H9 (cell line): ENCODE results near the gene LMTK3. TPM values are rescaled to one million over a fixed set of nuclear protein-coding genes. Genes with fewer than 3 reads are reported as not detected.

ENCODE experiments used
- DNase-seq: peaks from one replicate; pipeline ENCODE4 v3.0.0-alpha.2; 2017
- H2AFZ ChIP-seq: one replicate; pipeline ENCODE4 v1.6.1; 2013; ENCODE audit warnings: mild to moderate bottlenecking, low read length, control low read depth, moderate library complexity
- H2AK5ac ChIP-seq: 2 replicates; pipeline ENCODE4 v1.6.1; 2013; ENCODE audit warnings: low read length, control low read depth, mixed read lengths; ENCODE audit not compliant: insufficient read length
- H2BK120ac ChIP-seq: one replicate; pipeline ENCODE4 v1.6.1; 2013; ENCODE audit warnings: low read depth, mild to moderate bottlenecking, low read length, control low read depth, inconsistent platforms; ENCODE audit not compliant: poor library complexity, severe bottlenecking
- H2BK12ac ChIP-seq: 2 replicates; pipeline ENCODE4 v1.6.1; 2013; ENCODE audit warnings: low read length, control low read depth, mixed read lengths, low read depth; ENCODE audit not compliant: insufficient read length
- H2BK15ac ChIP-seq: 2 replicates; pipeline ENCODE4 v1.6.1; 2013; ENCODE audit warnings: low read depth, low read length, control low read depth
- H2BK20ac ChIP-seq: one replicate; pipeline ENCODE4 v1.6.1; 2013; ENCODE audit warnings: low read depth, mild to moderate bottlenecking, low read length, control low read depth, inconsistent platforms; ENCODE audit not compliant: poor library complexity, severe bottlenecking
- H2BK5ac ChIP-seq: 2 replicates; pipeline ENCODE4 v1.6.1; 2013; ENCODE audit warnings: low read length, control low read depth, mixed read lengths; ENCODE audit not compliant: insufficient read length
- H3K14ac ChIP-seq: 2 replicates; pipeline ENCODE4 v1.6.1; 2013; ENCODE audit warnings: low read length, control low read depth; ENCODE audit not compliant: insufficient read depth
- H3K18ac ChIP-seq: 2 replicates; pipeline ENCODE4 v1.6.1; 2013; ENCODE audit warnings: low read depth, mild to moderate bottlenecking, mixed read lengths, low read length, control low read depth; ENCODE audit not compliant: insufficient read length
- H3K23ac ChIP-seq: 2 replicates; pipeline ENCODE4 v1.6.1; 2013; ENCODE audit warnings: low read length, control low read depth, mixed read lengths, low read depth; ENCODE audit not compliant: insufficient read length
- H3K23me2 ChIP-seq: 2 replicates; pipeline ENCODE4 v1.6.1; 2013; ENCODE audit warnings: low read depth, mild to moderate bottlenecking, mixed read lengths, low read length, control low read depth; ENCODE audit not compliant: insufficient read length, poor library complexity, severe bottlenecking
- H3K27ac ChIP-seq: 2 replicates; pipeline ENCODE4 v1.5.1; 2013; ENCODE audit warnings: low read length, control low read depth, mixed read lengths, low read depth; ENCODE audit not compliant: insufficient read length
- H3K27me3 ChIP-seq: 2 replicates; pipeline ENCODE4 v1.6.1; 2013; ENCODE audit warnings: low read length, control low read depth, inconsistent platforms; ENCODE audit not compliant: insufficient read depth
- H3K4ac ChIP-seq: 2 replicates; pipeline ENCODE4 v1.6.1; 2013; ENCODE audit warnings: low read depth, mild to moderate bottlenecking, control low read depth, inconsistent platforms, low read length, moderate library complexity
- H3K4me1 ChIP-seq: 2 replicates; pipeline ENCODE4 v1.6.1; 2013; ENCODE audit warnings: low read length, control low read depth, inconsistent platforms; ENCODE audit not compliant: insufficient read depth
- H3K4me2 ChIP-seq: 2 replicates; pipeline ENCODE4 v1.6.1; 2013; ENCODE audit warnings: low read length, control low read depth, mixed read lengths; ENCODE audit not compliant: insufficient read length, insufficient read depth
- H3K56ac ChIP-seq: 2 replicates; pipeline ENCODE4 v1.6.1; 2013; ENCODE audit warnings: low read depth, mild to moderate bottlenecking, mixed read lengths, low read length, control low read depth; ENCODE audit not compliant: insufficient read length
- H3K79me1 ChIP-seq: 2 replicates; pipeline ENCODE4 v1.6.1; 2013; ENCODE audit warnings: low read depth, mild to moderate bottlenecking, moderate library complexity, low read length, control low read depth, inconsistent platforms; ENCODE audit not compliant: insufficient read depth, poor library complexity, severe bottlenecking
- H3K79me2 ChIP-seq: 2 replicates; pipeline ENCODE4 v1.6.1; 2013; ENCODE audit warnings: low read length, control low read depth, inconsistent platforms; ENCODE audit not compliant: insufficient read depth
- H3K9ac ChIP-seq: 2 replicates; pipeline ENCODE4 v1.6.1; 2013; ENCODE audit warnings: low read length, control low read depth, mixed read lengths; ENCODE audit not compliant: insufficient read length; ENCODE audit errors: extremely low read depth
- H3K9me3 ChIP-seq: one replicate; pipeline ENCODE4 v1.6.1; 2013; ENCODE audit warnings: low read depth, low read length, inconsistent platforms; ENCODE audit not compliant: control insufficient read depth
- H3T11ph ChIP-seq: one replicate; pipeline ENCODE4 v1.6.1; 2013; ENCODE audit warnings: mild to moderate bottlenecking, low read length, control low read depth, inconsistent platforms
- H4K20me1 ChIP-seq: one replicate; pipeline ENCODE4 v1.6.1; 2013; ENCODE audit not compliant: control insufficient read depth, insufficient read length, insufficient read depth
- H4K5ac ChIP-seq: 2 replicates; pipeline ENCODE4 v1.6.1; 2013; ENCODE audit warnings: low read depth, mild to moderate bottlenecking, mixed read lengths, low read length, control low read depth; ENCODE audit not compliant: insufficient read length
- H4K8ac ChIP-seq: replicated peaks from 2 replicates; pipeline ENCODE4 v1.6.1; 2013; ENCODE audit warnings: low read length, control low read depth, mixed read lengths, low read depth; ENCODE audit not compliant: insufficient read length
- H4K91ac ChIP-seq: 2 replicates; pipeline ENCODE4 v1.6.1; 2013; ENCODE audit warnings: low read depth, mild to moderate bottlenecking, moderate library complexity, mixed read lengths, low read length, control low read depth; ENCODE audit not compliant: insufficient read length
- H3K27ac Mint-ChIP-seq, 3 experiments: 2 replicates in 2 of 3; 3 replicates in 1 of 3; pipeline ENCODE4 v1.8.0; 2020 to 2021; ENCODE audit warnings: mixed read lengths in 3 of 3, mild to moderate bottlenecking in 1 of 3, moderate library complexity in 1 of 3
- H3K27me3 Mint-ChIP-seq: 2 replicates; pipeline ENCODE4 v1.8.0; 2021; ENCODE audit warnings: low read depth, mild to moderate bottlenecking, moderate library complexity, mixed read lengths
- H3K36me3 Mint-ChIP-seq, 3 experiments: 2 replicates in 2 of 3; 3 replicates in 1 of 3; pipeline ENCODE4 v1.8.0; 2020 to 2021; ENCODE audit warnings: low read depth in 3 of 3, mixed read lengths in 3 of 3; ENCODE audit not compliant: insufficient read depth in 1 of 3
- H3K4me1 Mint-ChIP-seq, 2 experiments: 2 replicates each; pipeline ENCODE4 v1.8.0; 2020; ENCODE audit warnings: mixed read lengths in 2 of 2
- H3K4me3 Mint-ChIP-seq, 2 experiments: 2 replicates in 1 of 2; 3 replicates in 1 of 2; pipeline ENCODE4 v1.8.0; 2020 to 2021; ENCODE audit warnings: mild to moderate bottlenecking in 2 of 2, mixed read lengths in 2 of 2, moderate library complexity in 1 of 2
- H3K9me3 Mint-ChIP-seq, 2 experiments: 2 replicates in 1 of 2; 3 replicates in 1 of 2; pipeline ENCODE4 v1.8.0; 2020; ENCODE audit warnings: mild to moderate bottlenecking in 2 of 2, mixed read lengths in 2 of 2, moderate library complexity in 1 of 2
- WGBS: extraction: QIAGEN DNeasy Blood & Tissue Kit; methylation state at CpG from one replicate; pipeline ENCODE4 v1.1.7; 2013; ENCODE audit warnings: missing lambda C conversion rate, low lambda C conversion rate, mixed read lengths; ENCODE audit not compliant: insufficient read length; ENCODE audit errors: extremely low coverage; 5-methylcytosine and 5-hydroxymethylcytosine counted together
- total RNA-seq: library from RNA; stranded (reverse); gene quantifications from 2 replicates; pipeline ENCODE4 v1.2.1, GENCODE V29; 2021
- TF ChIP-seq, protein P1 (sequence below): fragments of 200-600 bp; sonication (generic); conservative IDR thresholded peaks from 3 replicates; pipeline ENCODE4 v1.8.0; 2021; ENCODE audit warnings: antibody characterized with exemption, mild to moderate bottlenecking

Gene LMTK3
- total RNA-seq, 1 experiment from 2014 or later = 14.4 TPM

DNA sequence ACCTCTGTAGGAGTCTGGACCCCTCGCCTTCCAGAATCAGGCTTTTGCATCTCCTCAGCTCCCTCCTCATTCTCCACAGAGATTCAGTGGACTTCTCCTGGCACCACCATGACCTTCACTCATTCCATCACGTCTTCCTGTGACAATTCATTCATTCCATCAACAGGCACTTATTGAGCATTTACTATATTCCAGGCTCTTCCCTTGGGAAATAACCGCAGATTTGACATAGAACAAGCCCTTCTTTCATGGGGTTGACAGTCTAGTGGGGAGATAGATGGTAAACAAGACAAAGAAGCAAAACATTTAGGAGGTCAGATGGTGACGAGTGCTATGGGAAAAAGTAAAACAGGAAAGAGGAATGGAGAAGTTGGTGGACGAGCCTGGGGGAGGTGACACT is 37.7 kb upstream of the LMTK3 start:
- Histone ChIP-seq H3K9ac (no peak overlapping the region), H2BK15ac (no peak overlapping the region), H4K8ac (no peak overlapping the region), H3K56ac (no peak overlapping the region), H3K79me2 (no peaks in the 10 kb centered on the region), H3K4ac (no peak overlapping the region), H2AK5ac (no peak overlapping the region), H2BK5ac (no peak overlapping the region), H3K27me3 (no peaks in the 10 kb centered on the region), H3K79me1 (no peaks in the 10 kb centered on the region), H4K5ac (no peak overlapping the region), H4K20me1 (no peaks in the 10 kb centered on the region), H3K4me2 (no peak overlapping the region), H2BK20ac (no peak overlapping the region), H3T11ph (no peak overlapping the region), H3K14ac (no peak overlapping the region), H3K4me1 (peaks cover 4% of the 10 kb centered on the region; the same call in 1 of the 2 replicates), H3K18ac (no peak overlapping the region), H4K91ac (no peak overlapping the region), H3K9me3 (no peaks in the 10 kb centered on the region), H3K27ac (no peak overlapping the region), H2AFZ (no peak overlapping the region), H3K23ac (no peak overlapping the region), H2BK120ac (no peak overlapping the region), H3K23me2 (no peaks in the 10 kb centered on the region), H2BK12ac (no peak overlapping the region)
- no peak for DNase-seq
- no peaks in the 10 kb centered on the region for H3K36me3 Mint-ChIP-seq
- TF ChIP-seq, protein P1, sequence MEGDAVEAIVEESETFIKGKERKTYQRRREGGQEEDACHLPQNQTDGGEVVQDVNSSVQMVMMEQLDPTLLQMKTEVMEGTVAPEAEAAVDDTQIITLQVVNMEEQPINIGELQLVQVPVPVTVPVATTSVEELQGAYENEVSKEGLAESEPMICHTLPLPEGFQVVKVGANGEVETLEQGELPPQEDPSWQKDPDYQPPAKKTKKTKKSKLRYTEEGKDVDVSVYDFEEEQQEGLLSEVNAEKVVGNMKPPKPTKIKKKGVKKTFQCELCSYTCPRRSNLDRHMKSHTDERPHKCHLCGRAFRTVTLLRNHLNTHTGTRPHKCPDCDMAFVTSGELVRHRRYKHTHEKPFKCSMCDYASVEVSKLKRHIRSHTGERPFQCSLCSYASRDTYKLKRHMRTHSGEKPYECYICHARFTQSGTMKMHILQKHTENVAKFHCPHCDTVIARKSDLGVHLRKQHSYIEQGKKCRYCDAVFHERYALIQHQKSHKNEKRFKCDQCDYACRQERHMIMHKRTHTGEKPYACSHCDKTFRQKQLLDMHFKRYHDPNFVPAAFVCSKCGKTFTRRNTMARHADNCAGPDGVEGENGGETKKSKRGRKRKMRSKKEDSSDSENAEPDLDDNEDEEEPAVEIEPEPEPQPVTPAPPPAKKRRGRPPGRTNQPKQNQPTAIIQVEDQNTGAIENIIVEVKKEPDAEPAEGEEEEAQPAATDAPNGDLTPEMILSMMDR = no peak
- no peaks in the 10 kb centered on the region for H3K27me3 Mint-ChIP-seq
- no peak overlapping the region for H3K27ac Mint-ChIP-seq
- H3K9me3 Mint-ChIP-seq = no peaks in the 10 kb centered on the region
- peaks cover 13 to 21% of the 10 kb centered on the region in 2 experiments for H3K4me1 Mint-ChIP-seq
- no CpG with 5 or more reads among the region's 5 CpGs for WGBS
- H3K4me3 Mint-ChIP-seq = no peak overlapping the region
